ENCODE measurements around the gene STXBP6.

DNA sequence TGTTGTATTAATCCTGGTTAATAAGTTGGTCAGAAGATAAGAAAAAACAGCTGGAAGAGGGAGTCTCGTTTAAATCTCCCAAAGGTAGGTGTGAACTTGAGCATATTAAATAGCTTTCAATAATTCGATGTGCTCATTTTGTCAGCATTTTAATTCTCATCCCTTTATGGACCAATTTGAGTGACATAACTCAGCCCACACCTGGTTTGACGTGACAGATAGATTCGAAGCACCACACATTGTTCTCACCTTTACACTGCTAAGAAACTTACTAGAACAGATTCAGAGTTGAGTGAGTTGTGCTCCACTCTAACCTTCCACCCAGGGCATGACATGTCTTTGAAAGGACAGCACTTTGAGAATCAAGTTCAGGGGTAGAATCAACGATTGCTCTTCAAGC, 254.5 kb downstream of the STXBP6 start:
- TF ChIP-seq GFI1B (tag by site-specific recombination; IDR thresholded peaks at IDR 0.05) (no peak), ZNF830 (tag by site-specific recombination; IDR thresholded peaks at IDR 0.05; ENCODE audit: low read depth) (no peak), ZNF140 (tag by site-specific recombination; IDR thresholded peaks at IDR 0.05) (no peak), ZSCAN5A (tag by site-specific recombination; IDR thresholded peaks at IDR 0.05) (no peak), ZNF48 (tag by site-specific recombination; IDR thresholded peaks at IDR 0.05) (no peak)
- TF ChIP-seq, protein P1, sequence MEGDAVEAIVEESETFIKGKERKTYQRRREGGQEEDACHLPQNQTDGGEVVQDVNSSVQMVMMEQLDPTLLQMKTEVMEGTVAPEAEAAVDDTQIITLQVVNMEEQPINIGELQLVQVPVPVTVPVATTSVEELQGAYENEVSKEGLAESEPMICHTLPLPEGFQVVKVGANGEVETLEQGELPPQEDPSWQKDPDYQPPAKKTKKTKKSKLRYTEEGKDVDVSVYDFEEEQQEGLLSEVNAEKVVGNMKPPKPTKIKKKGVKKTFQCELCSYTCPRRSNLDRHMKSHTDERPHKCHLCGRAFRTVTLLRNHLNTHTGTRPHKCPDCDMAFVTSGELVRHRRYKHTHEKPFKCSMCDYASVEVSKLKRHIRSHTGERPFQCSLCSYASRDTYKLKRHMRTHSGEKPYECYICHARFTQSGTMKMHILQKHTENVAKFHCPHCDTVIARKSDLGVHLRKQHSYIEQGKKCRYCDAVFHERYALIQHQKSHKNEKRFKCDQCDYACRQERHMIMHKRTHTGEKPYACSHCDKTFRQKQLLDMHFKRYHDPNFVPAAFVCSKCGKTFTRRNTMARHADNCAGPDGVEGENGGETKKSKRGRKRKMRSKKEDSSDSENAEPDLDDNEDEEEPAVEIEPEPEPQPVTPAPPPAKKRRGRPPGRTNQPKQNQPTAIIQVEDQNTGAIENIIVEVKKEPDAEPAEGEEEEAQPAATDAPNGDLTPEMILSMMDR (tag by site-specific recombination; IDR thresholded peaks at IDR 0.05) = no peak

All from HEK293 (cell line).